T-helper 2 cell treated with Interferon-gamma antibody and Interleukin-4, amounts not matched to agents 5 μg/mL and 100 μg/mL, for 36 hours (primary cell): ENCODE data around the gene HIPK4.
"Not testable (repeated sequence)": the region's sequence is repeated elsewhere in the genome, so short reads cannot be mapped to it uniquely, and the experiment has no call there.

ENCODE experiments used
- DNase-seq: peaks from one replicate; pipeline ENCODE4 v3.0.0; 2021; ENCODE audit warnings: low spot score
- H3K27ac Mint-ChIP-seq: one replicate; pipeline ENCODE4 v1.8.0; 2021; ENCODE audit warnings: mild to moderate bottlenecking, mixed read lengths
- H3K27me3 Mint-ChIP-seq: one replicate; pipeline ENCODE4 v1.8.0; 2021; ENCODE audit warnings: low read depth, mixed read lengths
- H3K36me3 Mint-ChIP-seq: one replicate; pipeline ENCODE4 v1.8.0; 2021; ENCODE audit warnings: low read depth, mixed read lengths
- H3K4me1 Mint-ChIP-seq: one replicate; pipeline ENCODE4 v1.8.0; 2021; ENCODE audit warnings: low read depth, mixed read lengths
- H3K4me3 Mint-ChIP-seq: one replicate; pipeline ENCODE4 v1.8.0; 2022; ENCODE audit warnings: mild to moderate bottlenecking, moderate library complexity, mixed read lengths
- H3K9me3 Mint-ChIP-seq: one replicate; pipeline ENCODE4 v1.8.0; 2021; ENCODE audit warnings: mixed read lengths

HIPK4 gene

GRCh38 chr19:40371802-40372122 is 18.2 kb downstream of the HIPK4 start:
- DNase-seq = no peak
- Mint-ChIP-seq H3K27ac (no peak overlapping the region), H3K4me3 (no peak overlapping the region), H3K4me1 (peaks cover 3% of the 10 kb centered on the region), H3K27me3 (no peaks in the 10 kb centered on the region), H3K9me3 (no peaks in the 10 kb centered on the region), H3K36me3 (peaks cover 4% of the 10 kb centered on the region)

- H3K36me3 Mint-ChIP-seq = peaks cover 4% of the 10 kb centered on the region
- H3K4me3 Mint-ChIP-seq = no peak overlapping the region
- no peaks in the 10 kb centered on the region for H3K9me3 Mint-ChIP-seq
Observed at GRCh38 chr19:40370997-40371801, 18.8 kb downstream of the HIPK4 start.

GRCh38 chr19:40370253-40370652 is 19.7 kb downstream of the HIPK4 start:
- H3K4me1 Mint-ChIP-seq, DNase-seq, H3K4me3 Mint-ChIP-seq, H3K27me3 Mint-ChIP-seq, H3K36me3 Mint-ChIP-seq, H3K27ac Mint-ChIP-seq, H3K9me3 Mint-ChIP-seq: not testable (repeated sequence)

More at GRCh38 chr19:40370997-40371801, 18.8 kb downstream of the HIPK4 start:
- H3K4me1 Mint-ChIP-seq = peaks cover 3% of the 10 kb centered on the region
- no peak overlapping the region for H3K27ac Mint-ChIP-seq
- no peaks in the 10 kb centered on the region for H3K27me3 Mint-ChIP-seq
- no peak for DNase-seq

GRCh38 chr19:40369797-40370196 is 20.2 kb downstream of the HIPK4 start:
- Mint-ChIP-seq H3K27ac (no peak overlapping the region), H3K9me3 (no peaks in the 10 kb centered on the region), H3K4me1 (peaks cover 6% of the 10 kb centered on the region), H3K4me3 (no peak overlapping the region), H3K36me3 (peaks cover 7% of the 10 kb centered on the region), H3K27me3 (no peaks in the 10 kb centered on the region)
- DNase-seq = no peak

- peaks cover 11% of the 10 kb centered on the region for H3K4me1 Mint-ChIP-seq
- no peak for DNase-seq
- no peaks in the 10 kb centered on the region for H3K9me3 Mint-ChIP-seq
- H3K36me3 Mint-ChIP-seq = peaks cover 7% of the 10 kb centered on the region
- no peaks in the 10 kb centered on the region for H3K27me3 Mint-ChIP-seq
- no peak overlapping the region for H3K27ac Mint-ChIP-seq
- no peak overlapping the region for H3K4me3 Mint-ChIP-seq
Observed at GRCh38 chr19:40367577-40368434, 22.2 kb downstream of the HIPK4 start.

GRCh38 chr19:40366697-40367561 is 23.1 kb downstream of the HIPK4 start:
- no peak for DNase-seq
- Mint-ChIP-seq H3K27me3 (no peaks in the 10 kb centered on the region), H3K36me3 (peaks cover 7% of the 10 kb centered on the region), H3K9me3 (no peaks in the 10 kb centered on the region), H3K4me1 (peaks cover 11% of the 10 kb centered on the region), H3K27ac (no peak overlapping the region), H3K4me3 (no peak overlapping the region)

- Mint-ChIP-seq H3K4me1 (peaks cover 12% of the 10 kb centered on the region), H3K9me3 (no peaks in the 10 kb centered on the region), H3K27ac (no peak overlapping the region), H3K27me3 (no peaks in the 10 kb centered on the region), H3K4me3 (peak overlapping the region; percentile 52), H3K36me3 (peaks cover 7% of the 10 kb centered on the region)
- DNase-seq = peak; percentile 30
Observed at GRCh38 chr19:40365613-40366401, 24.2 kb downstream of the HIPK4 start.

GRCh38 chr19:40365010-40365409 is 25.0 kb downstream of the HIPK4 start:
- H3K9me3 Mint-ChIP-seq = no peaks in the 10 kb centered on the region
- H3K4me1 Mint-ChIP-seq = peaks cover 12% of the 10 kb centered on the region
- no peaks in the 10 kb centered on the region for H3K27me3 Mint-ChIP-seq
- peaks cover 7% of the 10 kb centered on the region for H3K36me3 Mint-ChIP-seq
- peak overlapping the region; percentile 69 for H3K4me3 Mint-ChIP-seq
- no peak for DNase-seq
- H3K27ac Mint-ChIP-seq = no peak overlapping the region

- no peak overlapping the region for H3K4me3 Mint-ChIP-seq
- H3K27ac Mint-ChIP-seq = peak overlapping the region; percentile 42
- peaks cover 15% of the 10 kb centered on the region for H3K4me1 Mint-ChIP-seq
- peaks cover 7% of the 10 kb centered on the region for H3K36me3 Mint-ChIP-seq
- DNase-seq = no peak
- no peaks in the 10 kb centered on the region for H3K27me3 Mint-ChIP-seq
- no peaks in the 10 kb centered on the region for H3K9me3 Mint-ChIP-seq
Observed at GRCh38 chr19:40363069-40363468, 26.9 kb downstream of the HIPK4 start.

- Mint-ChIP-seq H3K4me1 (peaks cover 16% of the 10 kb centered on the region), H3K4me3 (no peak overlapping the region), H3K36me3 (peaks cover 7% of the 10 kb centered on the region), H3K9me3 (no peaks in the 10 kb centered on the region), H3K27ac (no peak overlapping the region), H3K27me3 (no peaks in the 10 kb centered on the region)
- no peak for DNase-seq
Observed at GRCh38 chr19:40362160-40362559, 27.8 kb downstream of the HIPK4 start.

GRCh38 chr19:40360708-40361241 is 29.2 kb downstream of the HIPK4 start:
- Mint-ChIP-seq H3K9me3 (no peaks in the 10 kb centered on the region), H3K36me3 (peaks cover 3% of the 10 kb centered on the region), H3K27me3 (no peaks in the 10 kb centered on the region), H3K4me1 (peaks cover 18% of the 10 kb centered on the region), H3K4me3 (no peak overlapping the region), H3K27ac (no peak overlapping the region)
- DNase-seq = no peak

- peaks cover 17% of the 10 kb centered on the region for H3K4me1 Mint-ChIP-seq
Observed at GRCh38 chr19:40360020-40360707, 29.8 kb downstream of the HIPK4 start.

More at GRCh38 chr19:40360020-40360707, 29.8 kb downstream of the HIPK4 start:
- Mint-ChIP-seq H3K27ac (no peak overlapping the region), H3K4me3 (no peak overlapping the region), H3K9me3 (no peaks in the 10 kb centered on the region), H3K27me3 (no peaks in the 10 kb centered on the region), H3K36me3 (peaks cover 3% of the 10 kb centered on the region)
- DNase-seq = no peak
